ENCODE data around the gene SLC24A4.

DNA sequence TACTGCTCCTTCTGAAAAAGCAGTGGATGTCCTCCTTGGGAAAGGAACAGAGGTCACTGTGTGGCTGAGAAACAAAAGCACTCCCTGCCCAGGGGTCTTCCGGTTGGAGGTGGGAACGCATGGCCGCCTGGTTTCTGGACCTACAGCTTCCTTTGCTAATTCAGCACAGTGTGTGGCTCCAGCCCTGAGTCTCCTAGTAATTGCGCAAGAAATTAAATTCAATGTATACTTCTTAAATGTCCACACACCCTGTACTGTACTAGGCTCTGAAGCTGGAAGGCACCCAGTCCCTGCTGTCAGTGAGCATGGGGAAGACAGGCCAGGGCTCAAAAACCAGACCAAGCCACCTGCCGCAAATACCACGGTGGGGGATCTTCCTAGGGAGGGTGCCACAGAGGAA is 13.4 kb downstream of the SLC24A4 start:
- no peak for TF ChIP-seq POLR2AphosphoS5 (IDR thresholded peaks at IDR 0.05)
- TF ChIP-seq, protein P1, sequence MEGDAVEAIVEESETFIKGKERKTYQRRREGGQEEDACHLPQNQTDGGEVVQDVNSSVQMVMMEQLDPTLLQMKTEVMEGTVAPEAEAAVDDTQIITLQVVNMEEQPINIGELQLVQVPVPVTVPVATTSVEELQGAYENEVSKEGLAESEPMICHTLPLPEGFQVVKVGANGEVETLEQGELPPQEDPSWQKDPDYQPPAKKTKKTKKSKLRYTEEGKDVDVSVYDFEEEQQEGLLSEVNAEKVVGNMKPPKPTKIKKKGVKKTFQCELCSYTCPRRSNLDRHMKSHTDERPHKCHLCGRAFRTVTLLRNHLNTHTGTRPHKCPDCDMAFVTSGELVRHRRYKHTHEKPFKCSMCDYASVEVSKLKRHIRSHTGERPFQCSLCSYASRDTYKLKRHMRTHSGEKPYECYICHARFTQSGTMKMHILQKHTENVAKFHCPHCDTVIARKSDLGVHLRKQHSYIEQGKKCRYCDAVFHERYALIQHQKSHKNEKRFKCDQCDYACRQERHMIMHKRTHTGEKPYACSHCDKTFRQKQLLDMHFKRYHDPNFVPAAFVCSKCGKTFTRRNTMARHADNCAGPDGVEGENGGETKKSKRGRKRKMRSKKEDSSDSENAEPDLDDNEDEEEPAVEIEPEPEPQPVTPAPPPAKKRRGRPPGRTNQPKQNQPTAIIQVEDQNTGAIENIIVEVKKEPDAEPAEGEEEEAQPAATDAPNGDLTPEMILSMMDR (IDR thresholded peaks at IDR 0.05; ENCODE audit: poor library complexity, severe bottlenecking): no peak
- no peak for TF ChIP-seq EZH2 (IDR thresholded peaks at IDR 0.05; ENCODE audit: borderline replicate concordance, insufficient read depth, low read length, poor library complexity, severe bottlenecking)
- no peak for TF ChIP-seq SMC3 (conservative IDR thresholded peaks at IDR 0.05; ENCODE audit: poor library complexity)

Data from neural cell (in vitro differentiated cells).